ENCODE results near the gene SHROOM2. TPM values are rescaled to one million over a fixed set of nuclear protein-coding genes. Genes with fewer than 3 reads are reported as not detected.

SHROOM2 gene
- total RNA-seq, 1 donor from 2014 or later: 9.6 TPM

- H3K4me1 ChIP-seq: no peaks in the 10 kb centered on the region
- no peaks in the 10 kb centered on the region for H3K27me3 ChIP-seq
- intact Hi-C loops (cut with DNase I): no loop called here
- TF ChIP-seq CTCF (IDR thresholded peaks at IDR 0.05): no peak
- H3K27ac ChIP-seq: no peak overlapping the region
- H3K4me3 ChIP-seq: no peak overlapping the region
- no peaks in the 10 kb centered on the region for H3K9me3 ChIP-seq
- DNase-seq: no peak
- ATAC-seq: no peak
- no peaks in the 10 kb centered on the region for H3K36me3 ChIP-seq
Measured at GRCh38 chrX:9952300-9952699, 166.1 kb downstream of the SHROOM2 start.

GRCh38 chrX:9953396-9953795 is 167.2 kb downstream of the SHROOM2 start:
- Histone ChIP-seq H3K9me3 (no peaks in the 10 kb centered on the region), H3K27me3 (no peaks in the 10 kb centered on the region), H3K27ac (no peak overlapping the region), H3K4me3 (no peak overlapping the region), H3K36me3 (no peaks in the 10 kb centered on the region), H3K4me1 (no peaks in the 10 kb centered on the region)
- intact Hi-C loops (cut with DNase I): no loop called here
- TF ChIP-seq CTCF (IDR thresholded peaks at IDR 0.05): no peak
- DNase-seq (no peak), ATAC-seq (no peak)

- H3K4me3 ChIP-seq: no peak overlapping the region
- TF ChIP-seq CTCF (IDR thresholded peaks at IDR 0.05): no peak
- no peak for DNase-seq
- intact Hi-C loops (cut with DNase I): no loop called here
- H3K36me3 ChIP-seq: no peaks in the 10 kb centered on the region
- no peak overlapping the region for H3K27ac ChIP-seq
- no peak for ATAC-seq
- no peaks in the 10 kb centered on the region for H3K4me1 ChIP-seq
- H3K27me3 ChIP-seq: no peaks in the 10 kb centered on the region
- no peaks in the 10 kb centered on the region for H3K9me3 ChIP-seq
Measured at GRCh38 chrX:9955506-9955905, 169.3 kb downstream of the SHROOM2 start.

- ATAC-seq (no peak), DNase-seq (no peak)
- H3K4me1 ChIP-seq: no peaks in the 10 kb centered on the region
- H3K4me3 ChIP-seq: no peak overlapping the region
- no peaks in the 10 kb centered on the region for H3K27me3 ChIP-seq
- TF ChIP-seq CTCF (IDR thresholded peaks at IDR 0.05): no peak
- no peaks in the 10 kb centered on the region for H3K9me3 ChIP-seq
- intact Hi-C loops (cut with DNase I): no loop called here
- no peaks in the 10 kb centered on the region for H3K36me3 ChIP-seq
- no peak overlapping the region for H3K27ac ChIP-seq
Measured at GRCh38 chrX:9957743-9958142, 171.5 kb downstream of the SHROOM2 start.

GRCh38 chrX:9958183-9958582 is 172.0 kb downstream of the SHROOM2 start:
- DNase-seq (no peak), ATAC-seq (no peak)
- no peaks in the 10 kb centered on the region for H3K9me3 ChIP-seq
- TF ChIP-seq CTCF (IDR thresholded peaks at IDR 0.05): no peak
- H3K27me3 ChIP-seq: no peaks in the 10 kb centered on the region
- H3K4me1 ChIP-seq: no peaks in the 10 kb centered on the region
- H3K36me3 ChIP-seq: no peaks in the 10 kb centered on the region
- H3K27ac ChIP-seq: no peak overlapping the region
- H3K4me3 ChIP-seq: no peak overlapping the region
- intact Hi-C loops (cut with DNase I): no loop called here

- no peak for DNase-seq
- intact Hi-C loops (cut with DNase I): no loop called here
- Histone ChIP-seq H3K4me1 (no peaks in the 10 kb centered on the region), H3K36me3 (no peaks in the 10 kb centered on the region), H3K27ac (no peak overlapping the region), H3K27me3 (no peaks in the 10 kb centered on the region), H3K4me3 (no peak overlapping the region), H3K9me3 (no peaks in the 10 kb centered on the region)
- ATAC-seq: no peak
- no peak for TF ChIP-seq CTCF (IDR thresholded peaks at IDR 0.05)
Measured at GRCh38 chrX:9961750-9962149, 175.5 kb downstream of the SHROOM2 start.

All from upper lobe of right lung (tissue), 1 donor.